ENCODE data around the gene CFAP99.
A peak's percentile ranks its signal among the peaks of the same experiment; 100 is the strongest.
"Not testable (repeated sequence)": the region's sequence is repeated elsewhere in the genome, so short reads cannot be mapped to it uniquely, and the experiment has no call there.

CFAP99 gene

GRCh38 chr4:2449511-2450392, 31.0 kb downstream of the CFAP99 start:
- DNase-seq, result no peak

GRCh38 chr4:2450394-2451035, 31.8 kb downstream of the CFAP99 start:
- DNase-seq, result no peak

GRCh38 chr4:2451036-2451520, 32.3 kb downstream of the CFAP99 start:
- no peak for DNase-seq

GRCh38 chr4:2451821-2452785, 33.3 kb downstream of the CFAP99 start:
- no peak for DNase-seq

GRCh38 chr4:2457481-2458295, 38.9 kb downstream of the CFAP99 start:
- DNase-seq, result no peak

- no peak for DNase-seq
Observed at GRCh38 chr4:2458546-2459491, 40.1 kb downstream of the CFAP99 start.

- no peak for DNase-seq
Observed at GRCh38 chr4:2459589-2460349, 41.0 kb downstream of the CFAP99 start.

GRCh38 chr4:2461246-2461960, 42.6 kb downstream of the CFAP99 start:
- DNase-seq, result no peak

- DNase-seq, result peak; percentile 50
Observed at GRCh38 chr4:2462218-2462991, 43.6 kb downstream of the CFAP99 start.

GRCh38 chr4:2462992-2463762, 44.4 kb downstream of the CFAP99 start:
- DNase-seq, result no peak

GRCh38 chr4:2465032-2465431, 46.3 kb downstream of the CFAP99 start:
- no peak for DNase-seq

GRCh38 chr4:2465544-2465943, 46.8 kb downstream of the CFAP99 start:
- not testable (repeated sequence) for DNase-seq

- DNase-seq, result peak; percentile 90
Observed at GRCh38 chr4:2468456-2469191, 49.9 kb downstream of the CFAP99 start, which contains the start of gene RNF4. TSS of gene RNF4 (plus strand) at chr4:2469106. CDS start at chr4:2490494, 21,388 bp downstream.

GRCh38 chr4:2469192-2469984, 50.6 kb downstream of the CFAP99 start:
- no peak for DNase-seq

GRCh38 chr4:2470791-2471190, 52.0 kb downstream of the CFAP99 start:
- DNase-seq, result no peak

- DNase-seq, result no peak
Observed at GRCh38 chr4:2472187-2472586, 53.4 kb downstream of the CFAP99 start.
